Measurements from ENCODE around the gene CFAP77.

- TF ChIP-seq POLR2A (IDR thresholded peaks at IDR 0.05; ENCODE audit: extremely low read depth, insufficient read length), result no peak
- TF ChIP-seq, protein P1, sequence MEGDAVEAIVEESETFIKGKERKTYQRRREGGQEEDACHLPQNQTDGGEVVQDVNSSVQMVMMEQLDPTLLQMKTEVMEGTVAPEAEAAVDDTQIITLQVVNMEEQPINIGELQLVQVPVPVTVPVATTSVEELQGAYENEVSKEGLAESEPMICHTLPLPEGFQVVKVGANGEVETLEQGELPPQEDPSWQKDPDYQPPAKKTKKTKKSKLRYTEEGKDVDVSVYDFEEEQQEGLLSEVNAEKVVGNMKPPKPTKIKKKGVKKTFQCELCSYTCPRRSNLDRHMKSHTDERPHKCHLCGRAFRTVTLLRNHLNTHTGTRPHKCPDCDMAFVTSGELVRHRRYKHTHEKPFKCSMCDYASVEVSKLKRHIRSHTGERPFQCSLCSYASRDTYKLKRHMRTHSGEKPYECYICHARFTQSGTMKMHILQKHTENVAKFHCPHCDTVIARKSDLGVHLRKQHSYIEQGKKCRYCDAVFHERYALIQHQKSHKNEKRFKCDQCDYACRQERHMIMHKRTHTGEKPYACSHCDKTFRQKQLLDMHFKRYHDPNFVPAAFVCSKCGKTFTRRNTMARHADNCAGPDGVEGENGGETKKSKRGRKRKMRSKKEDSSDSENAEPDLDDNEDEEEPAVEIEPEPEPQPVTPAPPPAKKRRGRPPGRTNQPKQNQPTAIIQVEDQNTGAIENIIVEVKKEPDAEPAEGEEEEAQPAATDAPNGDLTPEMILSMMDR (IDR thresholded peaks at IDR 0.05; ENCODE audit: low read depth, low read length), result no peak
Measured at GRCh38 chr9:132418726-132419363, 8.8 kb downstream of the CFAP77 start.

Measured in NB4 (cell line).